Effector memory CD4-positive, alpha-beta T cell (primary cell): ENCODE data around the gene TMEM114.

Experiments used
- DNase-seq, 3 donors: peaks; one replicate each; pipeline ENCODE4 v3.0.0-alpha.2; 2020
- H3K27ac ChIP-seq: 2 replicates; pipeline ENCODE4 v1.7.0; 2013; ENCODE audit warnings: mild to moderate bottlenecking, low read length, moderate library complexity; ENCODE audit not compliant: insufficient read depth, poor library complexity, severe bottlenecking
- H3K27me3 ChIP-seq: replicated peaks from 2 replicates; pipeline ENCODE4 v1.7.0; 2013; ENCODE audit warnings: mild to moderate bottlenecking, low read length; ENCODE audit not compliant: insufficient read depth, control insufficient read depth, poor library complexity, severe bottlenecking
- H3K36me3 ChIP-seq: 2 replicates; pipeline ENCODE4 v1.7.0; 2013; ENCODE audit warnings: mild to moderate bottlenecking, low read length, moderate library complexity; ENCODE audit not compliant: control insufficient read depth, insufficient read depth
- H3K4me1 ChIP-seq: 2 replicates; pipeline ENCODE4 v1.7.0; 2013; ENCODE audit warnings: low read length, mild to moderate bottlenecking; ENCODE audit not compliant: control insufficient read depth, insufficient read depth, poor library complexity, severe bottlenecking
- H3K4me3 ChIP-seq: 2 replicates; pipeline ENCODE4 v1.7.0; 2013; ENCODE audit warnings: low read length, low read depth, mild to moderate bottlenecking; ENCODE audit not compliant: insufficient read depth, poor library complexity, severe bottlenecking
- H3K9me3 ChIP-seq: 2 replicates; pipeline ENCODE4 v1.7.0; 2013; ENCODE audit warnings: mild to moderate bottlenecking, low read length, moderate library complexity; ENCODE audit not compliant: control insufficient read depth

The TMEM114 gene

DNA sequence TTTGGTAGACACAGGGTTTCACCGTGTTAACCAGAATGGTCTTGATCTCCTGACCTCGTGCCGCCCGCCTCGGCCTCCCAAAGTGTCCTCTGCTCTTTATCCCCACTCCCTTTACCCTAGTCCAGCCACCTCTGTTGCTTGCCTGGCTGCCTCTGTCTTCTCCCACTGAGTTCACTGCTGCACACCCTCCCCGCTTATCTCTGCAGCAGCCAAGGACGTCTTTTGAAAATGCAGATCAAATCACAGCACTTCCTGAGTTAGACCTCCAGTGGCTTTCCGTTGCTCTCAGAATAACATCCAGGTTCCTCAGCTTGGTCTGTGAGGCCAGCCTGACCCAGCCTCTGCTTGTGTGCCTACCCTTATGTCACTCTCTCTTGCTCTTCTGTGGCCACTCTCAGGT is 36.6 kb upstream of the TMEM114 start:
- Histone ChIP-seq H3K4me3 (no peak overlapping the region), H3K9me3 (no peaks in the 10 kb centered on the region), H3K27me3 (no peaks in the 10 kb centered on the region), H3K27ac (no peak overlapping the region), H3K4me1 (peaks cover 4% of the 10 kb centered on the region), H3K36me3 (peaks cover 55% of the 10 kb centered on the region)
- DNase-seq, result no peak

DNA sequence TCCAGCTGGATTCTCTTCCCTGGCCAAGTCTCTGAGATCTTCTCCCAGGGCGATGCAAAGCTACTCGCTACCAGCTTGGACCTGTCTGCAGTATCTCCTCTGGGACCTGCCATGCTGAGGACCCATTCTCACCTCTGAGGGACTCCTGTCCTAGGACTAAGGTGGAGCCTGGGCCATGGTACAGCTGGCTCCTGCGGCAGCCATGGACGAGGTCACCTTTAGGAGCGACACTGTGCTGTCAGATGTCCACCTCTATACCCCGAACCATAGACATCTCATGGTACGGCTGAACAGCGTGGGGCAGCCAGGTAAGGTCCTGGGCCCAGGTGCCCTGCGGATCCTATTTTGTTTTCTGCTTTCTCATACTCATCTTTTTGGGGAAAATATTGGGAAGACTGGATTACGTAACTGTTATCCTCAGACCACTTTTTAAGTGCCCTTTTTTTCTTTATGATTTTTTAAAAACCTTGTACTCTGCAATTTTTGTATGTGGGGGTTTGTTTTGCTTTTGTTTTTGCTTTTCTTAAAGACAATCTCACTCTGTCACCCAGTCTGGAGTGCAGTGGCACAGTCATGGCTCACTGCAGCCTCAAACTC is 35.3 kb upstream of the TMEM114 start:
- Histone ChIP-seq H3K9me3 (no peaks in the 10 kb centered on the region), H3K27ac (no peak overlapping the region), H3K4me3 (no peak overlapping the region), H3K4me1 (peaks cover 6% of the 10 kb centered on the region), H3K36me3 (peaks cover 47% of the 10 kb centered on the region), H3K27me3 (no peaks in the 10 kb centered on the region)
- DNase-seq, result no peak

DNA sequence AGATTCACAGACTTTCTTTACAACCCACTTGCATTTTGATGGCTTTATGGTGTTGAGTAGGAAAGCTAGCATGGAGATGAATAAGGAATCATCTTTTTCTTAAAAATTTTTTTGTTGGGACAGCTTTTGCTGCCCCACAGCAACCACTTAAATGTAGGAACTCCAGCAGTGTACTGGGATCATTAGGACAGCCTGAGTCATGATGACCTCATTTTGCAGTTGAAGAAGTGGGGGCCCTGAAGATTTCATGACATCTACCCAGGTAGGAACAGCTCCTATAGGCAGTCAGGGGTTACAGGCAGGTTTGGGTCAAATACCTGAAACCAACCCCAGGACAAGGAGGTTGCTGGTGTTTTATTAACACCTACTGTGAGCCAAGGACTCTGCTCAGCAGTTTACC is 33.3 kb upstream of the TMEM114 start:
- Histone ChIP-seq H3K4me1 (peaks cover 6% of the 10 kb centered on the region), H3K4me3 (no peak overlapping the region), H3K27ac (no peak overlapping the region), H3K9me3 (no peaks in the 10 kb centered on the region), H3K27me3 (no peaks in the 10 kb centered on the region), H3K36me3 (peaks cover 28% of the 10 kb centered on the region)
- no peak for DNase-seq

DNA sequence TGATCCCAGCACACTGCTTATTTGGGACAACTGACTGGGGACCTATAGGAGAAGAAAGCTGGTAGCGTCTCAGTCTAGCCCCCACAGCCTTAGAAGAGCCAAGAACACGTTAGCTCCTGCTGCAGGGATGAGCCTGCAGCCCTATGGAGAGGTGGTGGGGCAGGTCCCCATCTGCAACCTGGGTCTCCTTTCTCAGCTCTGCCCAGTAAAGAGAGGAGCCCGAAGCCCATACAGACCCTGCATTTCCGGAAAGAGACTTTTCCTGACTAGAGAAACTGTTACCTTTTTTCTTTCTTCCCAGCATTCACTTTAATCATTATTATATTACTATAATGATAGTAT is 32.0 kb upstream of the TMEM114 start:
- peaks cover 6% of the 10 kb centered on the region for H3K4me1 ChIP-seq
- H3K9me3 ChIP-seq, result no peaks in the 10 kb centered on the region
- H3K27ac ChIP-seq, result no peak overlapping the region
- DNase-seq, result no peak
- no peaks in the 10 kb centered on the region for H3K27me3 ChIP-seq
- H3K36me3 ChIP-seq, result peaks cover 14% of the 10 kb centered on the region
- peak overlapping the region; percentile 98 for H3K4me3 ChIP-seq

DNA sequence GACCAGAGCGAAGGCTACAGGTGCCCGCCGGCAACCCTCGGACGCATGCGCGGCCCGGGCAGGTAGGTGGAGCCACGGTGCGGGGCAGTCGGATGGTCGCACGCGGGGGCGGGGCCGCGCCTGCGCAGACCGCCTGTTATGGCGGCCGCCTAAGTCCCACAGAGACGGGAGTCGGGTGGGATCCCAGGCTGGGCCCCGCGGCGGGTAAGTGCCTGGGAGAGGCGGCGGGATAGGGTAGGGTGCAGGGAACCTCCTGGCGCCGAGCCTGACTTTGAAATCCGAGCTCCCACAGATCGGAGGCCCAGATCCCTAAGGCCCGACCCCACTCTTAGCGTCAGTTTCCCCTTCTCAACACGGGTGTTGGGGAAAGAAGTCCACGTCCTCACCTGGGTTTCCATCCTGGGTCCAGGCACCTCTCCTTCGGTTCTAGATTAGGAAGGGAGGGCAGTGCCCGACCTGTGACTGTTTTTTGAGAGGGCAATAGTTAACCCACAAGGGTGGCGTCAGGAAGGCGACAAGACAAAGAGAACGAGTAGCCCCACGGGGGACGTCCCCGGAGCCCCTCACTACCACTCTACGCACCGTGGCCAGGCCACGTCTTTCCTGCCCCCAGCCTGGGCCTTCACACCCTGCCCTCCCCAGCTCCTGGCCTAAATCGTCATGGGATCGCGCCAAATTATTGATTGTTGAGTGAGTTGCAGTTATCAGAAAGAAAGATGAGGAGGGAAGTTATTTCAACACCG is 31.4 kb upstream of the TMEM114 start, which contains the start of gene METTL22:
Gene METTL22 (plus strand): TSS at position 127 of the 743 bp plus-strand sequence. CDS start 3,968 bp downstream, outside the sequence.
- H3K27ac ChIP-seq, result peak within 1 kb of the TSS; percentile 77
- peaks cover 9% of the 10 kb centered on the region for H3K36me3 ChIP-seq
- no peaks in the 10 kb centered on the region for H3K9me3 ChIP-seq
- DNase-seq, result peak; percentile 80 to 91 (median 83)
- H3K27me3 ChIP-seq, result no peaks in the 10 kb centered on the region
- H3K4me1 ChIP-seq, result peaks cover 6% of the 10 kb centered on the region
- peak within 1 kb of the TSS; percentile 98 for H3K4me3 ChIP-seq

DNA sequence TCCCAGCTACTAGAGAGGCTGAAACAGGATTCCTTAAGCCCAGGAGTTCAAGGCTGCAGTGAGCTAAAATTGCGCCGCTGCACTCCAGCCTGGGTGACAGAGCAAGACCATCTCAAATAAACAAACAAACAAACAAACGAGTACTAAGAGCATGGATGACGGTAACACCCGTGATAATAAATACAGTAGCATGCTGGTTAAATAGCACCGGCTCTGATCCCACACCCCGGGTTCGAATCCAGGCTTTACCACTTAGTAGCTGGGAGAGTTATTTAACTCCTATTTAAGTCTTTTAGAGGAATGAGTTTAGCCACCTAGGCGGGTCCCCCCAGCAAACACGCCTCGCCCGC is 30.9 kb upstream of the TMEM114 start:
- Histone ChIP-seq H3K27ac (peak overlapping the region; percentile 77), H3K27me3 (no peaks in the 10 kb centered on the region)

DNA sequence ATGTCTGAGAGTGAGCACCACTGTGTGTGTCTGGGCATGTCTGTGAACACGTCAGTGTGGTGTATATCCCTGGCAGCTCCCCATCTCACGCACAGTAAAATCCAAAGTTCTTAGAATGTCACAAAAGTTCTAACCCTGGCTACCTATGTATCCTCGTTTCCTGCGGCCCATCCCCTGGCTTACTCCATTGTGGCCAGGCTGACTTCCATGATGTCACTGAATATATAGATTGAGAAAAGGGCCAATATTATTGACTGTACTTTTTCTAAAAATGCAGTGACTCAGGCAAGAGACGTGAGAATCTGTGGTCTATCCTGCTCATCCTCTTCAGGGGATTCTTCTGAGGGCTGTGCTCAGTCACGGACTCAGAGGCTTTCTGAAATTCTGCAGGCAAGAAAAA is 30.2 kb upstream of the TMEM114 start:
- DNase-seq, result no peak
- H3K27me3 ChIP-seq, result no peaks in the 10 kb centered on the region
- no peaks in the 10 kb centered on the region for H3K9me3 ChIP-seq
- no peak overlapping the region for H3K4me3 ChIP-seq
- H3K4me1 ChIP-seq, result peaks cover 6% of the 10 kb centered on the region
- peaks cover 2% of the 10 kb centered on the region for H3K36me3 ChIP-seq
- H3K27ac ChIP-seq, result no peak overlapping the region

More for the DNA sequence above, 30.9 kb upstream of the TMEM114 start:
- Histone ChIP-seq H3K36me3 (peaks cover 8% of the 10 kb centered on the region), H3K4me3 (peak overlapping the region; percentile 98), H3K9me3 (no peaks in the 10 kb centered on the region), H3K4me1 (peaks cover 6% of the 10 kb centered on the region)
- DNase-seq, result no peak

DNA sequence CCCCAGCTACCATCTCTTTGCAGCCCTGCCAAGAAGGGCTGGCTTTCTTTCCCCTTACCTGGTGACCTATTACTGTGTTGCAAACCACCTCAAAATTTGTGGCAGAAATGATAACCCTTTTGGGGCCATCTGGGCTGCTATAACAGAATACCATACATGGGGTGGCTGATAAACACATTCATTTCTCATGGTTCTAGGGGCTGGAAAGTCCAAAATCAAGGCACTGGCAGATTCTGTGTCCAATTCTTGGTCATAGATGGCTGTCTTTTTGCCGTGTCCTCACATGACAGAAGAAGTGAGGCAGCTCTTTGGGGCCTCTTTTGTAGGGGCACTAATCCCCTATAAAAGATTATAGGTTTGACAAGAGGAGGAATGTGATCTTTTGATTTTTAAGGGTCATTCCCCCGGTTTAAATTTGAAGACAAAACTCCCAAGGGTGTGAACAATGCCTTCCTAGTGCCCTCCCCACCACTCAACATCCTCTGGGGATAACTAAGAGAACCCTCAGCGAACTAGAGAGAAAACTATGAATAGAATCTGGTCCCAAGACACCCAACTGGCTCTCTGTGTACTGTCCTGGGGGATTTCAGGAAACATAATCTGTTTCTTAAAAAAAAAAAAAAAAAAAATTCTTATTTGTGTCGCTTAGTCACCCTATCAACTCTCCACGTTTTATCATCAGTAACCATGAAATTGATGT is 29.5 kb upstream of the TMEM114 start:
- peaks cover 6% of the 10 kb centered on the region for H3K4me1 ChIP-seq
- H3K4me3 ChIP-seq, result no peak overlapping the region
- H3K9me3 ChIP-seq, result no peaks in the 10 kb centered on the region
- H3K27ac ChIP-seq, result no peak overlapping the region
- no peak for DNase-seq
- H3K36me3 ChIP-seq, result no peaks in the 10 kb centered on the region
- H3K27me3 ChIP-seq, result no peaks in the 10 kb centered on the region

DNA sequence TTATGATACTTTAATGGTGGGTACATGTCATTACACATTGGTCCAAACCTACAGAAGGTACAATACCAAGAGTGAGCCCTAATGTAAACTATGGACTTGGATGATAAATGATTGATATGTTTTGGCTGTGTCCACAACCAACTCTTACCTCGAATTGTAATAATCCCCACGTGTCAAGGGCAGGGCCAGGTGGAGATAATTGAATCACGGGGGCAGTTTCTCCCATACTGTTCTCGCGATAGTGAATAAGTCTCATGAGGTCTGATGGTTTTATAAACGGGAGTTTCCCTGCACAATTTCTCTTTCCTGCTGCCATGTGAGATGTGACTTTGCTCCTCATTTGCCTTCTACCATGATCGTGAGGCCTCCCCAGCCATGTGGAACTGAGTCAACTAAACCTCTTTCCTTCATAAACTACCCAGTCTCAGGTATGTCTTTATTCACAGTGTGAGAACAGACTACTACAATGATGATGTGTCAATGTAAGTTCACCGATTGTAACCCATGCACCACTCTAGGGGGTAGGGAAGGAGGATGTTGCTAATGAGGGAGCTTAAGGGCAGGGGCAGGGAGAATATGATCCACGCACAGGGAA is 24.2 kb upstream of the TMEM114 start:
- Histone ChIP-seq H3K27me3 (no peaks in the 10 kb centered on the region), H3K4me3 (no peak overlapping the region), H3K4me1 (no peaks in the 10 kb centered on the region), H3K36me3 (no peaks in the 10 kb centered on the region), H3K27ac (no peak overlapping the region), H3K9me3 (no peaks in the 10 kb centered on the region)
- no peak for DNase-seq
